Fibroblast of the aortic adventitia (primary cell): ENCODE data around the gene RPRD1B. TPM values are rescaled to one million over a fixed set of nuclear protein-coding genes. Genes with fewer than 3 reads are reported as not detected.
A peak's percentile ranks its signal among the peaks of the same experiment; 100 is the strongest.

Experiments
- DNase-seq: peaks from one replicate; pipeline ENCODE4 v3.0.0-alpha.2; 2010; ENCODE audit warnings: low read depth
- H3K4me3 ChIP-seq: 2 replicates; pipeline ENCODE4 v1.5.1; 2011; ENCODE audit warnings: low read depth, mild to moderate bottlenecking, control low read depth, low read length, moderate library complexity
- total RNA-seq: library from RNA; depleted of rRNA; stranded (reverse); fragments of >200 nt; gene quantifications from 2 replicates; pipeline ENCODE4 v1.2.3, GENCODE V29; 2012; ENCODE audit warnings: low replicate concordance
- TF ChIP-seq, protein P1 (sequence below): IDR thresholded peaks from 2 replicates; pipeline ENCODE4 v1.5.1; 2011; ENCODE audit warnings: mild to moderate bottlenecking, low read length, control low read depth, inconsistent platforms; ENCODE audit not compliant: insufficient read depth

The RPRD1B gene
- total RNA-seq, 1 donor = 19.5 TPM

GRCh38 chr20:37988306-37988954 lies 45.1 kb upstream of the RPRD1B start:
- no peak for DNase-seq
- no peak overlapping the region for H3K4me3 ChIP-seq
- TF ChIP-seq, protein P1, sequence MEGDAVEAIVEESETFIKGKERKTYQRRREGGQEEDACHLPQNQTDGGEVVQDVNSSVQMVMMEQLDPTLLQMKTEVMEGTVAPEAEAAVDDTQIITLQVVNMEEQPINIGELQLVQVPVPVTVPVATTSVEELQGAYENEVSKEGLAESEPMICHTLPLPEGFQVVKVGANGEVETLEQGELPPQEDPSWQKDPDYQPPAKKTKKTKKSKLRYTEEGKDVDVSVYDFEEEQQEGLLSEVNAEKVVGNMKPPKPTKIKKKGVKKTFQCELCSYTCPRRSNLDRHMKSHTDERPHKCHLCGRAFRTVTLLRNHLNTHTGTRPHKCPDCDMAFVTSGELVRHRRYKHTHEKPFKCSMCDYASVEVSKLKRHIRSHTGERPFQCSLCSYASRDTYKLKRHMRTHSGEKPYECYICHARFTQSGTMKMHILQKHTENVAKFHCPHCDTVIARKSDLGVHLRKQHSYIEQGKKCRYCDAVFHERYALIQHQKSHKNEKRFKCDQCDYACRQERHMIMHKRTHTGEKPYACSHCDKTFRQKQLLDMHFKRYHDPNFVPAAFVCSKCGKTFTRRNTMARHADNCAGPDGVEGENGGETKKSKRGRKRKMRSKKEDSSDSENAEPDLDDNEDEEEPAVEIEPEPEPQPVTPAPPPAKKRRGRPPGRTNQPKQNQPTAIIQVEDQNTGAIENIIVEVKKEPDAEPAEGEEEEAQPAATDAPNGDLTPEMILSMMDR = no peak

- TF ChIP-seq, protein P1 = no peak
- DNase-seq = no peak
- no peak overlapping the region for H3K4me3 ChIP-seq
Measured at GRCh38 chr20:37989601-37990295, 43.8 kb upstream of the RPRD1B start.

DNA sequence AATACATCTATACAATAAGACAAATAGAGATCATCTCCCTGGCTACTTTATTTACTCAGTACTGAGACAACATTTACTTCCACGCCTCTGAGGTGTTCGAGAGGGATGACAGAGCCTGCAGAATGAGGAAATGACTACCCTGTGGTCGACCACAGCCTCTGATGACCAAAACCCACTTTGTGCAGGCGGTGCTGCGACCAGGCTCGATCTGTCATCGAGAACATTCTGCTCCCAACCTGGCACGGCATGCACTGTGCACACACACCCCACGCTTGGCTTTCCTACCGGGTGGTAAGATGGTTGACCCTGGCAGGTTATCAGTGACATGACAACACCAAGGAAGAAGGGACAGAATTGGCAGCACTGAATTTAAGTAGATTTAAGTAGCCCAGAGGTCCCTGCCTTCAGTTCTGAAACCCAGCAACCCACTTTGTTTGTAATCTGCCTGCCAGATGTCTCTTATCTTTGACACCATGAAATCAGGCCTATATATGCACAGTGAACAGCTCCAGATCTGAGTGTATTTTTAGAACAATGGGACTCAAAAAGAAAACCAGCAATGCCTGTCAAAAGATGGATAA lies 42.9 kb upstream of the RPRD1B start:
- TF ChIP-seq, protein P1 = no peak
- DNase-seq = peak; percentile 56
- no peak overlapping the region for H3K4me3 ChIP-seq

DNA sequence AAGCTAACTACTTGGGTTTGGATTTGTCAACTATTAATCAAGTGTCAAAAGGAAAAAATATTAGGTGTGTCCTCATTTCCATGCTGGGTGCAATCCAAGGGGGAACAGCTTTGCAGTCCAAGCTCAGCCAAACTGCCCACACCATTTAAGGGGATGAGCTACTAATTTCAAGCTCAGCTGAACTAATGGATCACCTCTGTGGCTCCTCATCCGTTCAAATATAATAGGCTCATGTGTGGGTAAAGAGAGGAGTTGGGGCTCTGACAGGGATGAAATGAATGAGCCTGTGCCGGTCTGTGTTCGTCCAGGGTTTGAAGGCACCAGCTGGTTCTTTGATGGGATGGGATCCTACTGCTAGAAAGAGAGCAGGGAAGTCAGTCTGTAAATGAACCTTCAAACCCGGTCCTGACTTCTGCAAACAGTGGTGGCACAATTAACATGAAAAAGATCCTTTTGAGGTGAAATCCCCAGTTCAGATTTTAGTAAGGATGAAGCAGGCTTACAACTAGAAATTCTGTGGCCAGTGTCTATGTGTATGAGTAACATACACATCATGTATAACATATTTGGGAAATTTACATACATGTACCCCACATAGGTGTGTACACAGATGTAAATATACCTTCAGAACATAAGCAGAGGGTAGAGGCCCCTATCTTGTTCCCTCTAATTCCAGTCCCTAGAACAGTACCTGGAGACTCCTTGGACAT lies 42.2 kb upstream of the RPRD1B start:
- no peak overlapping the region for H3K4me3 ChIP-seq
- DNase-seq = no peak
- TF ChIP-seq, protein P1 = no peak

DNA sequence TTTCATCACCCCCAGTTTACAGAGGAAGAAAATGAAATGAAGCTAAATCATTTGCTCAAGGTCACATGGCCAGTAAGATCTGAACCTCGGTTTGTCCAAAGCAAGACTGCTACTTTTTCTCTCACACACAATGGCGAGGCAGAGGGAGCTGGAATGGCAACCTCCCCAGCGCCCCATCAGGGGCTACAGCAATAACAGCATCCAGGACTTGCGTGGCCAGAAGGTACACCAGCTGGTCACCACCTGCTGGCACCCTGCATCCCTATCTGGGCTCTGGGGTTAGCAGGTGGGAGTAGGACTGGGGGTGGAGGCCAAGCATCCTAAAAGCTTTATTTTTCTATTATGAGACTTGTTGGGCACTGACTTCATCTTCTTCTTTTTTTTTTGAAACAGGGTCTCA lies 41.6 kb upstream of the RPRD1B start:
- TF ChIP-seq, protein P1 = no peak
- no peak overlapping the region for H3K4me3 ChIP-seq
- DNase-seq = no peak

- no peak overlapping the region for H3K4me3 ChIP-seq
- peak; percentile 81 for DNase-seq
- TF ChIP-seq, protein P1 = peak; percentile 59
Measured at GRCh38 chr20:37992802-37993409, 40.6 kb upstream of the RPRD1B start.
